Neuronal stem cell (in vitro differentiated cells): ENCODE measurements around the gene EPC2.

Experiments
- DNase-seq: peaks from one replicate; pipeline ENCODE4 v3.0.0-alpha.2; 2013; ENCODE audit warnings: low spot score
- H2AFZ ChIP-seq: one replicate; pipeline ENCODE4 v1.6.1; 2013; ENCODE audit warnings: mild to moderate bottlenecking, low read length, inconsistent platforms
- H2AK5ac ChIP-seq: 2 replicates; pipeline ENCODE4 v1.6.1; 2013; ENCODE audit warnings: low read depth, mild to moderate bottlenecking, inconsistent platforms, low read length, moderate library complexity, mixed read lengths
- H2BK120ac ChIP-seq: 2 replicates; pipeline ENCODE4 v1.6.1; 2013; ENCODE audit warnings: low read depth, mild to moderate bottlenecking, inconsistent platforms, low read length, moderate library complexity, mixed read lengths
- H2BK12ac ChIP-seq: one replicate; pipeline ENCODE4 v1.6.1; 2013; ENCODE audit warnings: low read length, inconsistent platforms
- H2BK15ac ChIP-seq: 2 replicates; pipeline ENCODE4 v1.6.1; 2013; ENCODE audit warnings: mild to moderate bottlenecking, low read length, inconsistent platforms, mixed read lengths
- H2BK5ac ChIP-seq: one replicate; pipeline ENCODE4 v1.6.1; 2013; ENCODE audit warnings: inconsistent platforms, mild to moderate bottlenecking, low read length, moderate library complexity
- H3K14ac ChIP-seq: one replicate; pipeline ENCODE4 v1.6.1; 2013; ENCODE audit warnings: low read length, inconsistent platforms
- H3K18ac ChIP-seq: 2 replicates; pipeline ENCODE4 v1.6.1; 2013; ENCODE audit warnings: low read length, inconsistent platforms
- H3K23ac ChIP-seq: 2 replicates; pipeline ENCODE4 v1.6.1; 2013; ENCODE audit warnings: low read depth, mild to moderate bottlenecking, mixed read lengths, low read length, inconsistent platforms; ENCODE audit not compliant: poor library complexity
- H3K27ac ChIP-seq: replicated peaks from 3 replicates; pipeline ENCODE4 v1.5.1; 2013; ENCODE audit warnings: low read length, inconsistent platforms
- H3K27me3 ChIP-seq, 3 experiments: 2 replicates each; pipeline ENCODE4 v1.6.1; 2013; ENCODE audit warnings: low read length in 3 of 3, mild to moderate bottlenecking in 2 of 3, inconsistent platforms in 1 of 3, low read depth in 1 of 3, mixed read lengths in 1 of 3, moderate library complexity in 1 of 3; ENCODE audit not compliant: control insufficient read depth in 3 of 3, insufficient read depth in 3 of 3
- H3K36me3 ChIP-seq, 2 donors: replicated peaks in 1 of 2; 2 replicates each; pipeline ENCODE4 v1.6.1; 2013; ENCODE audit warnings: low read length in 2 of 2; ENCODE audit not compliant: control insufficient read depth in 2 of 2, insufficient read depth in 2 of 2
- H3K4ac ChIP-seq: 2 replicates; pipeline ENCODE4 v1.6.1; 2013; ENCODE audit warnings: inconsistent platforms, mild to moderate bottlenecking, low read length, moderate library complexity
- H3K4me1 ChIP-seq, 2 donors: 1 replicate in 1 of 2; 2 replicates in 1 of 2; pipeline ENCODE4 v1.6.1; 2013; ENCODE audit warnings: low read length in 2 of 2, low read depth in 1 of 2; ENCODE audit not compliant: control insufficient read depth in 2 of 2, insufficient read depth in 1 of 2
- H3K4me2 ChIP-seq: one replicate; pipeline ENCODE4 v1.6.1; 2013; ENCODE audit warnings: mild to moderate bottlenecking, low read length, inconsistent platforms; ENCODE audit not compliant: insufficient read depth, poor library complexity, severe bottlenecking
- H3K4me3 ChIP-seq, 2 donors: 2 replicates each; pipeline ENCODE4 v1.5.1; 2013; ENCODE audit warnings: low read length in 2 of 2, mild to moderate bottlenecking in 2 of 2, inconsistent platforms in 1 of 2, moderate library complexity in 1 of 2
- H3K79me1 ChIP-seq: one replicate; pipeline ENCODE4 v1.6.1; 2013; ENCODE audit warnings: low read depth, mild to moderate bottlenecking, inconsistent platforms, low read length, moderate library complexity
- H3K9ac ChIP-seq: one replicate; pipeline ENCODE4 v1.6.1; 2013; ENCODE audit warnings: mild to moderate bottlenecking, low read depth, low read length, inconsistent platforms; ENCODE audit not compliant: poor library complexity
- H3K9me3 ChIP-seq, 2 donors: replicated peaks in 1 of 2; 2 replicates each; pipeline versions ENCODE3 to v1.6.1; 2013; ENCODE audit warnings: low read length in 2 of 2, mild to moderate bottlenecking in 2 of 2, inconsistent platforms in 1 of 2, low read depth in 1 of 2, mixed read lengths in 1 of 2, moderate library complexity in 1 of 2; ENCODE audit not compliant: control insufficient read depth in 2 of 2, insufficient read depth in 1 of 2
- H4K8ac ChIP-seq: one replicate; pipeline ENCODE4 v1.6.1; 2013; ENCODE audit warnings: low read depth, mild to moderate bottlenecking, inconsistent platforms, low read length, moderate library complexity
- H4K91ac ChIP-seq: one replicate; pipeline ENCODE4 v1.6.1; 2013; ENCODE audit warnings: low read length, low read depth, mild to moderate bottlenecking, inconsistent platforms; ENCODE audit not compliant: poor library complexity
- WGBS, 2 donors: extraction: QIAGEN DNeasy Blood & Tissue Kit; methylation state at CpG; one replicate each; pipeline ENCODE4 v1.1.7; 2013; ENCODE audit warnings: missing lambda C conversion rate in 2 of 2, mixed read lengths in 1 of 2; ENCODE audit not compliant: insufficient read length in 2 of 2, insufficient replicate concordance in 1 of 2; ENCODE audit errors: extremely low coverage in 2 of 2; 5-methylcytosine and 5-hydroxymethylcytosine counted together

Gene EPC2

GRCh38 chr2:148716378-148716920 is 71.9 kb downstream of the EPC2 start:
- Histone ChIP-seq H3K79me1 (peaks cover 9% of the 10 kb centered on the region), H2BK12ac (no peak overlapping the region), H3K27me3 (no peaks in the 10 kb centered on the region), H3K27ac (no peak overlapping the region), H2BK5ac (no peak overlapping the region), H3K36me3 (peaks cover 3 to 16% of the 10 kb centered on the region in 2 donors), H3K9me3 (peaks cover 2 to 45% of the 10 kb centered on the region in 2 donors), H4K8ac (no peak overlapping the region), H2AK5ac (no peak overlapping the region), H3K23ac (no peak overlapping the region), H3K4me2 (no peak overlapping the region), H3K4ac (no peak overlapping the region), H3K9ac (no peak overlapping the region), H2BK15ac (no peak overlapping the region), H3K4me3 (no peak overlapping the region), H2AFZ (no peak overlapping the region), H4K91ac (no peak overlapping the region), H3K18ac (no peak overlapping the region), H2BK120ac (no peak overlapping the region), H3K4me1 (no peaks in the 10 kb centered on the region), H3K14ac (no peak overlapping the region)
- no peak for DNase-seq
- WGBS, 2 donors: no CpG with 5 or more reads among the region's 2 CpGs

GRCh38 chr2:148718039-148718438 is 73.5 kb downstream of the EPC2 start:
- H3K23ac ChIP-seq: no peak overlapping the region
- no peak overlapping the region for H3K14ac ChIP-seq
- H3K4ac ChIP-seq: no peak overlapping the region
- peaks cover 0 to 2% of the 10 kb centered on the region in 2 donors for H3K4me1 ChIP-seq
- peaks cover 3 to 16% of the 10 kb centered on the region in 2 donors for H3K36me3 ChIP-seq
- no peak overlapping the region for H3K18ac ChIP-seq
- H3K4me2 ChIP-seq: no peak overlapping the region
- no peak overlapping the region for H4K91ac ChIP-seq
- H2BK12ac ChIP-seq: no peak overlapping the region
- peaks cover 9% of the 10 kb centered on the region for H3K79me1 ChIP-seq
- no peak overlapping the region for H3K4me3 ChIP-seq
- H3K27ac ChIP-seq: no peak overlapping the region
- WGBS, 2 donors: no CpG with 5 or more reads among the region's 3 CpGs
- H2BK120ac ChIP-seq: no peak overlapping the region
- H3K27me3 ChIP-seq: no peaks in the 10 kb centered on the region
- no peak overlapping the region for H2BK5ac ChIP-seq
- peaks cover 2 to 37% of the 10 kb centered on the region in 2 donors for H3K9me3 ChIP-seq
- H2AFZ ChIP-seq: no peak overlapping the region
- no peak overlapping the region for H3K9ac ChIP-seq
- no peak for DNase-seq
- no peak overlapping the region for H2BK15ac ChIP-seq
- H2AK5ac ChIP-seq: no peak overlapping the region
- no peak overlapping the region for H4K8ac ChIP-seq

DNA sequence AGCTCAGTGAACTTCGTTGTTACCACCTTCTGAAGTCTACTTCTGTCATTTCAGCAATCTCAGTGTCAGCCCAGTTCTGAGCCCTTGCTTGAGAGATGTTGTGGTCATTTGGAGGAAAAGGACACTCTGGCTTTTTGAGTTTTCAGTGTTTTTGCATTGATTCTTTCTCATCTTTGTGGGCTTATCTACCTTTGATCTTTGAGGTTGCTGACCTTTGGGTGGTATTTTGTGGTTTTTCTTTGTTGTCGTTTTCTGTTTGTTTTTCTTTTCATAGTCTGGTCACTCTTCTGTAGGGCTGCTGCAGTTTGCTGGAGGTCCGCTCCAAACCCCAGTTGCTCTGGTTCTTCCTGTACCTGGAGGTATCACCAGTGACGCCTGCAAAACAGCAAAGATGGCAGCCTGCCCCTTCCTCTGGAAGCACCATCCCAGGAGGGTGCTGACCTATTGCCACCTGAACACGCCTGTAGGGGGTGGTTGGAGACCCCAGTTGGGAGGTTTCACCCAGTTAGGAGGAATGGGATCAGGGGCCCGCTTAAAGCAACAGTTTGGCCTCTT is 74.7 kb downstream of the EPC2 start:
- Histone ChIP-seq H3K9me3 (peaks cover 2 to 37% of the 10 kb centered on the region in 2 donors), H3K4me2 (no peak overlapping the region), H3K36me3 (peaks cover 3 to 16% of the 10 kb centered on the region in 2 donors), H3K27me3 (no peaks in the 10 kb centered on the region), H2BK12ac (no peak overlapping the region), H3K9ac (no peak overlapping the region), H3K18ac (no peak overlapping the region), H3K27ac (no peak overlapping the region), H3K4me1 (peaks cover 0 to 2% of the 10 kb centered on the region in 2 donors), H3K4ac (no peak overlapping the region), H3K14ac (no peak overlapping the region), H2BK15ac (no peak overlapping the region), H3K4me3 (no peak overlapping the region), H4K8ac (peak overlapping the region; percentile 43), H3K23ac (no peak overlapping the region), H3K79me1 (peaks cover 9% of the 10 kb centered on the region), H2AFZ (no peak overlapping the region), H2AK5ac (no peak overlapping the region), H2BK120ac (no peak overlapping the region), H4K91ac (no peak overlapping the region), H2BK5ac (no peak overlapping the region)
- no CpG with 5 or more reads among the region's 6 CpGs for WGBS, 2 donors
- DNase-seq: no peak

GRCh38 chr2:148719941-148720436 is 75.4 kb downstream of the EPC2 start:
- Histone ChIP-seq H3K4ac (no peak overlapping the region), H3K14ac (no peak overlapping the region), H3K9ac (no peak overlapping the region), H2BK5ac (no peak overlapping the region), H2BK12ac (no peak overlapping the region), H3K9me3 (peaks cover 2 to 37% of the 10 kb centered on the region in 2 donors), H3K27me3 (no peaks in the 10 kb centered on the region), H3K18ac (peak overlapping the region; percentile 71), H2AK5ac (no peak overlapping the region), H3K79me1 (peaks cover 9% of the 10 kb centered on the region), H2BK120ac (no peak overlapping the region), H4K8ac (no peak overlapping the region), H3K4me2 (no peak overlapping the region), H3K27ac (no peak overlapping the region), H3K23ac (no peak overlapping the region), H3K36me3 (peaks cover 3 to 16% of the 10 kb centered on the region in 2 donors), H4K91ac (no peak overlapping the region), H3K4me3 (no peak overlapping the region), H3K4me1 (peaks cover 0 to 2% of the 10 kb centered on the region in 2 donors), H2AFZ (no peak overlapping the region), H2BK15ac (no peak overlapping the region)
- WGBS, 2 donors: no CpG with 5 or more reads among the region's 2 CpGs
- no peak for DNase-seq
